Brain microvascular endothelial cell (primary cell): ENCODE measurements around the gene ZNF213.

Source experiments
- DNase-seq: peaks from one replicate; pipeline ENCODE4 v3.0.0-alpha.2; 2020
- H3K27ac ChIP-seq: fragments of 250-450 bp; sonication (Bioruptor Pico); 2 replicates; pipeline ENCODE4 v1.5.1; 2020; ENCODE audit warnings: mild to moderate bottlenecking, moderate library complexity
- H3K27me3 ChIP-seq: fragments of 250-450 bp; sonication (Bioruptor Pico); replicated peaks from 2 replicates; pipeline ENCODE4 v1.5.1; 2020; ENCODE audit warnings: mild to moderate bottlenecking
- H3K36me3 ChIP-seq: fragments of 250-450 bp; sonication (Bioruptor Pico); replicated peaks from 2 replicates; pipeline ENCODE4 v1.5.1; 2020; ENCODE audit warnings: mild to moderate bottlenecking
- H3K4me3 ChIP-seq: 2 replicates; pipeline ENCODE4 v1.5.1; 2011; ENCODE audit warnings: low read depth, mild to moderate bottlenecking, control low read depth, low read length, moderate library complexity
- in situ Hi-C: cut with HindIII; loops from 2 replicates; pipeline ENCODE4 v1.10.0; 2017; ENCODE audit warnings: low sequenced_read_pairs, low pct_ligation_motif_present
- TF ChIP-seq, protein P1 (sequence below): IDR thresholded peaks from 2 replicates; pipeline ENCODE4 v1.5.1; 2011; ENCODE audit warnings: low read depth, mild to moderate bottlenecking, moderate library complexity, low read length, control low read depth, inconsistent platforms; ENCODE audit errors: missing control alignments

The ZNF213 gene

DNA sequence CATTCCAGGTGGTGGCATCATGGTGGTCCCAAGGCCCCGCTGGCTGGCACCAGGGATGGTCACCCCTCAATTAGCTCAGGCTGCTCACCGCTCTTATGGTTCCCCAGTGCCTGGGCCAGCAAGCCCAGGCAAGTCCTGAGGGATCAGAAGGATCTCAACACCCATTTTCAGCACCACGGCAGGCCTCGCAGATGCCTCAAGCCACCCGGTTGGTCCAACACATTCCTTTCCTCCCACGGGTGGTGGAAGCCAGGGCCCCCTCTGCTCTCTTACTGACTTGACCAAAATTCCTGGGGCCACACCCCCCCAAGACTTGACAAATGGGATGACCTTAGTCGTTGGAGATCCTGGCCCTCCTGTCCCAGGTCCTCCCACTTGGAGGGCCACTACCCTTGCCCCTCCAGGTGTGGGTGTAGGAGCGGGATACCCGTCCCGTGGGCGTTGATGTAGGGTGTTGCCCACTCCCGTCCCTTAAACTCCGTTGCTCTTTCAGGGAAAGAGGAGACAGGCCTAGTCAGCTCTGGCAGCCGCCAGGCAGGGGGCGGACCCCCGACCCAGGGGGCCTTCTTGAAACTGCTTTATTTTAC is 16.5 kb upstream of the ZNF213 start:
- no peak for DNase-seq
- H3K27me3 ChIP-seq: no peaks in the 10 kb centered on the region

DNA sequence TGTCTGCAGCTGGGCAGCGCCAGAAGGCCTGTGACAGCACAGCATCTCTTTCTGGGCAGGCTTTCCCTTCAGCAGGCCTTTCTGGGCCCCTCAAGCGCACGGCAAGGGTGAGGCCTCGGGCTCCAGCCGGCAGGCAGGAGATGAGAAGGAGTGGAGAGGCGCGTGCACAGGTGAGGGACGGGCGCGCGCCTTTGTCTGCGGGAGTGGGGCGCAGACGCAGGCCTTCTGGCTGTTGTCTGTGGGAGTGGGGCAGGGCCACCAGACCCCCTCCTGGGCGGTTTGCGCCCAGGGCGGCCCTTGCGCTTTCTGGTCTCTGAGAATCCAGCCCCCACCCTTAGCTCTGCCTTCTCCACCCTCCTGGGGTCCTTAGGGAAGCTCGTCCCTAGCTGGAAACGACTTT is 16.0 kb upstream of the ZNF213 start:
- no peak for DNase-seq
- no peaks in the 10 kb centered on the region for H3K27me3 ChIP-seq
- no peak overlapping the region for H3K4me3 ChIP-seq
- in situ Hi-C loops: no loop called here
- H3K36me3 ChIP-seq: peaks cover 32% of the 10 kb centered on the region
- no peak overlapping the region for H3K27ac ChIP-seq
- TF ChIP-seq, protein P1, sequence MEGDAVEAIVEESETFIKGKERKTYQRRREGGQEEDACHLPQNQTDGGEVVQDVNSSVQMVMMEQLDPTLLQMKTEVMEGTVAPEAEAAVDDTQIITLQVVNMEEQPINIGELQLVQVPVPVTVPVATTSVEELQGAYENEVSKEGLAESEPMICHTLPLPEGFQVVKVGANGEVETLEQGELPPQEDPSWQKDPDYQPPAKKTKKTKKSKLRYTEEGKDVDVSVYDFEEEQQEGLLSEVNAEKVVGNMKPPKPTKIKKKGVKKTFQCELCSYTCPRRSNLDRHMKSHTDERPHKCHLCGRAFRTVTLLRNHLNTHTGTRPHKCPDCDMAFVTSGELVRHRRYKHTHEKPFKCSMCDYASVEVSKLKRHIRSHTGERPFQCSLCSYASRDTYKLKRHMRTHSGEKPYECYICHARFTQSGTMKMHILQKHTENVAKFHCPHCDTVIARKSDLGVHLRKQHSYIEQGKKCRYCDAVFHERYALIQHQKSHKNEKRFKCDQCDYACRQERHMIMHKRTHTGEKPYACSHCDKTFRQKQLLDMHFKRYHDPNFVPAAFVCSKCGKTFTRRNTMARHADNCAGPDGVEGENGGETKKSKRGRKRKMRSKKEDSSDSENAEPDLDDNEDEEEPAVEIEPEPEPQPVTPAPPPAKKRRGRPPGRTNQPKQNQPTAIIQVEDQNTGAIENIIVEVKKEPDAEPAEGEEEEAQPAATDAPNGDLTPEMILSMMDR: no peak

More for the DNA sequence above, 16.5 kb upstream of the ZNF213 start:
- no peak overlapping the region for H3K4me3 ChIP-seq
- TF ChIP-seq, protein P1: no peak
- H3K36me3 ChIP-seq: peaks cover 32% of the 10 kb centered on the region
- in situ Hi-C loops: no loop called here
- no peak overlapping the region for H3K27ac ChIP-seq

DNA sequence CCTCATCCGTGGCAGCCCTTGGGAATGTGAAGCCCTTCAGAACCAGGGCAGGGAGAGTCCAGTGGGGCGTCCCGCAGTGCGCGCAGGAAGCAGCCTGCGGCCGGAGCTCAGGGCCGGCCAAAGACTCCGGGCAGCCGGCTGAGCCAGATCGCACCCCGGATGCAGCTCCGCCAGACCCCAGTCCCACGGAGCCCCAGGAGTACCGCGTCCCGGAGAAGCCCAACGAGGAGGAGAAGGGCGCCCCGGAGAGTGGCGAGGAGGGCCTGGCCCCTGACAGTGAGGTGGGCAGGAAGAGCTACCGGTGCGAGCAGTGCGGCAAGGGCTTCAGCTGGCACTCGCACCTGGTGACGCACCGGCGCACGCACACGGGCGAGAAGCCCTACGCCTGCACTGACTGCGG is 15.5 kb upstream of the ZNF213 start:
- TF ChIP-seq, protein P1: no peak
- Histone ChIP-seq H3K27ac (no peak overlapping the region), H3K36me3 (peaks cover 32% of the 10 kb centered on the region), H3K4me3 (no peak overlapping the region), H3K27me3 (no peaks in the 10 kb centered on the region)
- in situ Hi-C loops: no loop called here
- no peak for DNase-seq

DNA sequence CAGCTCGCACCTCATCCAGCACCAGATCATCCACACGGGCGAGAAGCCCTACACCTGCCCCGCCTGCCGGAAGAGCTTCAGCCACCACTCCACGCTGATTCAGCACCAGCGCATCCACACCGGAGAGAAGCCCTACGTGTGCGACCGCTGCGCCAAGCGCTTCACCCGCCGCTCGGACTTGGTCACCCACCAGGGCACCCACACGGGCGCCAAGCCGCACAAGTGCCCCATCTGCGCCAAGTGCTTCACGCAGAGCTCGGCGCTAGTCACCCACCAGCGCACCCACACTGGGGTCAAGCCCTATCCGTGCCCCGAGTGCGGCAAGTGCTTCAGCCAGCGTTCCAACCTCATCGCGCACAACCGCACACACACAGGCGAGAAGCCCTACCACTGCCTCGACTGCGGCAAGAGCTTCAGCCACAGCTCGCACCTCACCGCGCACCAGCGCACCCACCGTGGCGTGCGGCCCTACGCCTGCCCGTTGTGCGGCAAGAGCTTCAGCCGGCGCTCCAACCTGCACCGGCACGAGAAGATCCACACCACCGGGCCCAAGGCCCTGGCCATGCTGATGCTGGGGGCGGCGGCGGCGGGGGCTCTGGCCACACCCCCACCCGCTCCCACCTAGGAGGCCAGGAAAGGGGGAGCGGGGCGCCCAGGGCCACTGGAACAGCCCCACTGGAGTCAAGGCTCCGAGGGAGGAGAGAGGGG is 15.0 kb upstream of the ZNF213 start:
- in situ Hi-C loops: no loop called here
- H3K4me3 ChIP-seq: no peak overlapping the region
- H3K27ac ChIP-seq: no peak overlapping the region
- TF ChIP-seq, protein P1: no peak
- no peak for DNase-seq
- H3K36me3 ChIP-seq: peaks cover 32% of the 10 kb centered on the region
- H3K27me3 ChIP-seq: no peaks in the 10 kb centered on the region

DNA sequence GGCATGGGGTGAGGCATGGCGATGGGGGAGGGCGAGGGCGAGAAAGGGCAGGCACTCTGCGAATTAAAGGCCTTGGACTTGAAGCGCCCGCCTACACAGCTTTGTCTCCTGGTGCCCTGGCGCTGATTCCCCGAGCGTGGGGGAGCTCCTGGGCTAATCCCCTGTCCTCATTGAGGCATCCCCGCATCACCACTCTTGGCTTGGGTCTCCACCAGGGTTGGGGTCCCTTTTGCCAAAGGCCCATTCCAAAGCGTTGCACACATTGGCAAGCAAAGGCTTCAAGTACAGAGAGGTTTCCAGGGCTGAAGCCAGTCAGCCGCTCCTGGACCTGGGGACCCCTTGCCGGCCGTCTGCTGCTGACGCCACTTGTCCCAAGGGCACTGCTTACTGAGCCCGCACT is 14.4 kb upstream of the ZNF213 start:
- H3K36me3 ChIP-seq: peaks cover 32% of the 10 kb centered on the region
- no peaks in the 10 kb centered on the region for H3K27me3 ChIP-seq
- H3K4me3 ChIP-seq: no peak overlapping the region
- DNase-seq: no peak
- TF ChIP-seq, protein P1: no peak
- no peak overlapping the region for H3K27ac ChIP-seq
- in situ Hi-C loops: no loop called here
